BE2C (cell line): ENCODE results near the gene IVD. TPM values are rescaled to one million over a fixed set of nuclear protein-coding genes. Genes with fewer than 3 reads are reported as not detected.

Experiments used
- DNase-seq: peaks from one replicate; pipeline ENCODE4 v3.0.0-alpha.2; 2020
- H3K27me3 ChIP-seq: fragments of 250-450 bp; sonication (Bioruptor Pico); 2 replicates; pipeline ENCODE4 v1.5.1; 2020; ENCODE audit warnings: mild to moderate bottlenecking
- H3K36me3 ChIP-seq: fragments of 250-450 bp; sonication (Bioruptor Pico); 2 replicates; pipeline ENCODE4 v1.5.1; 2020; ENCODE audit warnings: mild to moderate bottlenecking
- H3K4me1 ChIP-seq: fragments of 250-450 bp; sonication (Bioruptor Pico); 2 replicates; pipeline ENCODE4 v1.5.1; 2020
- H3K4me3 ChIP-seq: 2 replicates; pipeline ENCODE4 v1.5.1; 2011; ENCODE audit warnings: low read depth, low read length
- H3K9me3 ChIP-seq: fragments of 250-450 bp; sonication (Bioruptor Pico); 2 replicates; pipeline ENCODE4 v1.5.1; 2020
- CTCF ChIP-seq: IDR thresholded peaks from 2 replicates; pipeline ENCODE4 v1.5.1; 2012; ENCODE audit warnings: mild to moderate bottlenecking, low read depth, low read length
- polyA plus RNA-seq: library from polyadenylated mRNA; unstranded; fragments of >200 nt; gene quantifications from one replicate; pipeline ENCODE4 v1.2.1, GENCODE V29; 2012; ENCODE audit warnings: low read depth, missing spikeins; ENCODE audit not compliant: insufficient read length, insufficient read depth

IVD gene
- 71.8 TPM for polyA plus RNA-seq

GRCh38 chr15:40405501-40406381 is at the start of gene IVD:
Gene IVD, plus strand, starts transcription at chr15:40405795. Its CDS starts 33 bp downstream, at chr15:40405828.
- peak within 1 kb of the TSS; percentile 97 for H3K4me3 ChIP-seq

GRCh38 chr15:40355976-40356585 is 49.5 kb upstream of the IVD start:
- Histone ChIP-seq H3K4me3 (no peak overlapping the region), H3K9me3 (no peaks in the 10 kb centered on the region), H3K4me1 (peaks cover 14% of the 10 kb centered on the region), H3K27me3 (no peaks in the 10 kb centered on the region), H3K36me3 (no peaks in the 10 kb centered on the region)
- no peak for TF ChIP-seq CTCF
- DNase-seq, result no peak

More at GRCh38 chr15:40405501-40406381, at the start of gene IVD:
- Histone ChIP-seq H3K4me1 (no peaks in the 10 kb centered on the region), H3K27me3 (no peaks in the 10 kb centered on the region), H3K9me3 (no peaks in the 10 kb centered on the region), H3K36me3 (peaks cover 22% of the 10 kb centered on the region)
- peak; percentile 98 for DNase-seq
- no peak for TF ChIP-seq CTCF

GRCh38 chr15:40357246-40357645 is 48.3 kb upstream of the IVD start:
- no peak for DNase-seq
- Histone ChIP-seq H3K4me3 (peak overlapping the region; percentile 70), H3K4me1 (peaks cover 14% of the 10 kb centered on the region), H3K9me3 (no peaks in the 10 kb centered on the region), H3K27me3 (no peaks in the 10 kb centered on the region), H3K36me3 (no peaks in the 10 kb centered on the region)
- TF ChIP-seq CTCF, result no peak

DNA sequence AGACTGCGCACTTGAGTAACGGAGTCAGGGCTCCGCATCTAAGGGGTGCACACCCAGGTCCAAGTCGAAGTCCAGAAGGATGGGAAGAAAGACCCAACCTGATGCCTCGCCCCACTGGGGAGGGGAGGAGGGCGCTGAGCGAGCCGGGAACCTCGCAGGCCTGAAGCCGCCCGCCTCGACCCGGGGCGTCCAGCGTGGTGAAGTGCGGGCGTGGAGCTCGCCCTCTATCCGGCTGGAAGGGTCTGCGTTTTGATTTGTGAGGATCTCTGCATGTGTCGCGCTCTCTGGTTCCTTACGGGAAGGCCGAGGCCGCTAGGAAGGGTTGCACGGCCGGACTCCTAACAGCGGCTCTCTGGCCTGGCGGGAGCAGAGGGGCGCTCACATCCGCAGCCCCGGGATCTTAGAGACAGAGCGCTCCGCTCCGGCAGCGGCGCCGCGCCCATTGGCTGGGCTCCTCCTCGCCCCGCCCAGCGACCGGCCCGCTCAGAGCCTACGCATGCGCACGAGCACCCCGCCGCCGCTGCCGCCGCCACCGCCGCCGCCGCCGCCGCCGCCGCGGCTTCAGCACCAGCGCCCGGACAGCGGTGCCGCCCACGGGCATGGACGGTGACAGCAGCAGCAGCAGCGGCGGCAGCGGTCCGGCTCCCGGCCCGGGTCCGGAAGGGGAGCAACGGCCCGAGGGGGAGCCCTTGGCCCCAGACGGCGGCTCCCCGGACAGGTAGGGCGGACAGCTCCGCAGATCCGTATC is 47.7 kb upstream of the IVD start, which contains the start of gene DISP2:
Gene DISP2, plus strand, starts transcription at position 497 of the 748 bp plus-strand sequence. Its CDS starts 103 bp downstream, at position 600.
- H3K27me3 ChIP-seq, result no peaks in the 10 kb centered on the region
- peak within 1 kb of the TSS; percentile 70 for H3K4me3 ChIP-seq
- H3K4me1 ChIP-seq, result peaks cover 14% of the 10 kb centered on the region
- no peaks in the 10 kb centered on the region for H3K9me3 ChIP-seq
- no peak for TF ChIP-seq CTCF
- peak; percentile 94 for DNase-seq
- no peaks in the 10 kb centered on the region for H3K36me3 ChIP-seq

DNA sequence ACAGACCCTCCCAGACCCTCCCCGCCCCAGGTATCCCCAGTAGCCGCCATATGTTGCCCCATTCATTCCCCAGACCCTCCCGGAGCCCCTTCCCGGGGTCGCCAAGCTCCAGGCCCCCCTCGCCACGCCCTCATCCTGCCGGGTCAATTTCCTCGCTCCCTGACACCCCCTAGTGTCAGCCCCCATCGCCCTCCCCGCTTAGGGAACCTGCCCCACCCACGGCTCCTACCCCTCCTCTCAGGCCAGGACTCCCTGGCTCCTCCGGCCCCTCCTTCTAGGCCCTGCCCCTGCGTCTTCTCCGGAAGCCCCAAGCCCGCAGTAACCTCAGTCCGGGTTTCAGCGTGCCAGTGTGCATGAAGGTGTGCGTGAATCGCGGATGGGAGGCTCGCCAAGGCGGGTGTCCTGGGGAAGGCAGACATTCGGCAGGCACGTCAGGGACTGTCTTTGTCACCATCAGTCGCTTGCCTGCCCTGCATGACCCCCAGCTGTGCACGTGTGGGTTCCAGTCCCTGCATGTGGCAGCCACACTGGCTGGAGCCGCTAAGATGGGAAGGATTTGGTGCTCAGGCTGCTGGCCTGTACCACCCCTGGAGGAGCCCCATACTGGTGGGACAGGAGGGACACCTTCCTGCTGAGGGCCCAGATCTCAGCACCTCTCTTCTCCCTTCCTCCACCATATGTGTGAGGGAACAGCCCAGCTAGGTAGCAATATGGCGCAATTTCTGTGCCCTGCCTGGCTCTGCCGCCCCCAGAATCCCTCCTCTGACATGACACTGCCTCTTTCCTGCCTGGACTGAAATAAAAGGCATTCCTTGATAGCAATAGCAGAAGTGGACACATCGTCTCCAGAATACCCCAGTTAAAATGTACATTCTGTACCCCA is 46.9 kb upstream of the IVD start:
- H3K36me3 ChIP-seq, result no peaks in the 10 kb centered on the region
- no peaks in the 10 kb centered on the region for H3K27me3 ChIP-seq
- H3K9me3 ChIP-seq, result no peaks in the 10 kb centered on the region
- peak; percentile 20; the same call in 1 of the 2 replicates for TF ChIP-seq CTCF
- DNase-seq, result peak; percentile 51
- H3K4me1 ChIP-seq, result peaks cover 11% of the 10 kb centered on the region
- H3K4me3 ChIP-seq, result peak overlapping the region; percentile 70
